ENCODE data around the gene ANAPC2. TPM values are rescaled to one million over a fixed set of nuclear protein-coding genes. Genes with fewer than 3 reads are reported as not detected.

Gene ANAPC2, protein sequence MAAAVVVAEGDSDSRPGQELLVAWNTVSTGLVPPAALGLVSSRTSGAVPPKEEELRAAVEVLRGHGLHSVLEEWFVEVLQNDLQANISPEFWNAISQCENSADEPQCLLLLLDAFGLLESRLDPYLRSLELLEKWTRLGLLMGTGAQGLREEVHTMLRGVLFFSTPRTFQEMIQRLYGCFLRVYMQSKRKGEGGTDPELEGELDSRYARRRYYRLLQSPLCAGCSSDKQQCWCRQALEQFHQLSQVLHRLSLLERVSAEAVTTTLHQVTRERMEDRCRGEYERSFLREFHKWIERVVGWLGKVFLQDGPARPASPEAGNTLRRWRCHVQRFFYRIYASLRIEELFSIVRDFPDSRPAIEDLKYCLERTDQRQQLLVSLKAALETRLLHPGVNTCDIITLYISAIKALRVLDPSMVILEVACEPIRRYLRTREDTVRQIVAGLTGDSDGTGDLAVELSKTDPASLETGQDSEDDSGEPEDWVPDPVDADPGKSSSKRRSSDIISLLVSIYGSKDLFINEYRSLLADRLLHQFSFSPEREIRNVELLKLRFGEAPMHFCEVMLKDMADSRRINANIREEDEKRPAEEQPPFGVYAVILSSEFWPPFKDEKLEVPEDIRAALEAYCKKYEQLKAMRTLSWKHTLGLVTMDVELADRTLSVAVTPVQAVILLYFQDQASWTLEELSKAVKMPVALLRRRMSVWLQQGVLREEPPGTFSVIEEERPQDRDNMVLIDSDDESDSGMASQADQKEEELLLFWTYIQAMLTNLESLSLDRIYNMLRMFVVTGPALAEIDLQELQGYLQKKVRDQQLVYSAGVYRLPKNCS
- polyA plus RNA-seq (2013, experiment 1 of 2), result 17.0 TPM
- polyA plus RNA-seq (2013, experiment 2 of 2), result 16.5 TPM

- Histone ChIP-seq H3K36me3 (ENCODE audit: control insufficient read depth in 1 of 2, insufficient read depth in 2 of 2, low read depth in 1 of 2, low read length in 2 of 2) (peaks cover 64 to 72% of the 10 kb centered on the region in 2 experiments), H2BK5ac (ENCODE audit: low read depth, low read length, poor library complexity, severe bottlenecking) (peak within 1 kb of the TSS; percentile 88)
Observed at GRCh38 chr9:137188490-137189296, at the start of gene ANAPC2, which contains the start of gene SSNA1. ANAPC2 (minus strand) TSS chr9:137188560; CDS start chr9:137188532, 28 bp downstream. SSNA1 (plus strand) TSS chr9:137188676; CDS start chr9:137188727, 51 bp downstream.

DNA sequence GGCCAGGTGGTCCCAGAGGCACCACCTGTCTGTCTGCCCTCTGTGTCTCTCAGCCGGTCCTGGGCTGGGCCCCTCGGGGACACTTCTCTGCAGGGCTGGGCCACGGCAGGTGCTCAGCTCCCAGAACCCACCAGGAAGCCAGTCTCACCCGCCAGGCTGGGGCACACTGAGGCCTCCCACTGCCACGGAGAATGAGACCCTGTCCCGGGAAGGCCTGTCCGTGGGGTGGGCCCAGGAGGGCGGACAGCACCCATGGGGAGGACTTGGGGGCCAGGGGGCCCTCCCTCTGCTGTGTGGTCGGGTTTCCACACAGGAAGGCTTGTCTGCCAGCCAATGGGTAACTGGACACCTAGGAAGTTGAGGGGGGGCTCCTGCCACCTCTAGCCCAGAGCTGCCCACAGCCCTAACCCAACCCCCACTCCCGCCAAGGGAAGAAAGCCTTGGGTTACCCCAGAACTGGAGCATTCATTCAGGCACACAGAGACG, 48.6 kb upstream of the ANAPC2 start:
- H3K9ac ChIP-seq (ENCODE audit: low read length), result no peak overlapping the region
- H3K36me3 ChIP-seq (ENCODE audit: control insufficient read depth in 1 of 2, insufficient read depth in 2 of 2, low read depth in 1 of 2, low read length in 2 of 2), result peaks cover 3 to 7% of the 10 kb centered on the region in 2 experiments
- no peak overlapping the region for H2BK15ac ChIP-seq (ENCODE audit: low read depth, poor library complexity, severe bottlenecking)
- H3K18ac ChIP-seq (ENCODE audit: low read depth in 1 of 2, low read length in 2 of 2), result peak overlapping the region in 1 of 2 experiments; percentile 89
- 79% methylated on average over 11 of the region's 11 CpGs for WGBS
- H3K27ac ChIP-seq (ENCODE audit: low read length, poor library complexity, severe bottlenecking), result no peak overlapping the region
- H4K91ac ChIP-seq (ENCODE audit: low read length), result peak overlapping the region; percentile 74
- peaks cover 0 to 32% of the 10 kb centered on the region in 2 experiments for H3K27me3 ChIP-seq (ENCODE audit: control insufficient read depth in 1 of 2, insufficient read depth in 1 of 2, low read length in 2 of 2)
- H3K4ac ChIP-seq (ENCODE audit: low read depth in 1 of 2, low read length in 2 of 2), result peak overlapping the region in 1 of 2 experiments; percentile 42
- peaks cover 21% of the 10 kb centered on the region for H3K79me1 ChIP-seq (replicated peaks; ENCODE audit: low read length, poor library complexity, severe bottlenecking)
- no peak overlapping the region for H3K23ac ChIP-seq (ENCODE audit: low read length in 2 of 2)
- peak overlapping the region; percentile 52 for H4K8ac ChIP-seq (ENCODE audit: low read length)
- no peak for DNase-seq
- H2BK120ac ChIP-seq (ENCODE audit: low read depth, low read length), result no peak overlapping the region
- no peaks in the 10 kb centered on the region for H3K9me3 ChIP-seq (ENCODE audit: control insufficient read depth, low read length)
- peak overlapping the region; percentile 57 for H2AFZ ChIP-seq (ENCODE audit: low read depth, low read length)
- H2AK5ac ChIP-seq (ENCODE audit: low read length, severe bottlenecking), result peak overlapping the region; percentile 5
- H3K4me3 ChIP-seq (ENCODE audit: insufficient read depth in 1 of 2, low read depth in 1 of 2, low read length in 2 of 2), result no peak overlapping the region
- no peak overlapping the region for H2BK5ac ChIP-seq (ENCODE audit: low read depth, low read length, poor library complexity, severe bottlenecking)
- H3K4me2 ChIP-seq (ENCODE audit: low read length, poor library complexity, severe bottlenecking), result peak overlapping the region; percentile 49
- no peak overlapping the region for H3K14ac ChIP-seq (ENCODE audit: low read length in 2 of 2)
- peaks cover 34% of the 10 kb centered on the region for H3K4me1 ChIP-seq (ENCODE audit: control insufficient read depth, insufficient read depth, low read depth, low read length)
- peak overlapping the region in 1 of 2 experiments; percentile 85 for H2BK12ac ChIP-seq (ENCODE audit: low read length in 2 of 2)

More at GRCh38 chr9:137188490-137189296, at the start of gene ANAPC2, which contains the start of gene SSNA1:
- Histone ChIP-seq H3K4me3 (ENCODE audit: insufficient read depth in 1 of 2, low read depth in 1 of 2, low read length in 2 of 2) (peak within 1 kb of the TSS; percentile 91 to 100), H3K18ac (ENCODE audit: low read depth in 1 of 2, low read length in 2 of 2) (peak within 1 kb of the TSS; percentile 90 to 91), H3K79me1 (replicated peaks; ENCODE audit: low read length, poor library complexity, severe bottlenecking) (peaks cover 65% of the 10 kb centered on the region), H2AK5ac (ENCODE audit: low read length, severe bottlenecking) (no peak within 1 kb of the TSS), H3K4me2 (ENCODE audit: low read length, poor library complexity, severe bottlenecking) (peak within 1 kb of the TSS; percentile 90), H2AFZ (ENCODE audit: low read depth, low read length) (peak within 1 kb of the TSS; percentile 76), H2BK12ac (ENCODE audit: low read length in 2 of 2) (no peak within 1 kb of the TSS), H3K4me1 (ENCODE audit: control insufficient read depth, insufficient read depth, low read depth, low read length) (peaks cover 49% of the 10 kb centered on the region), H3K27ac (ENCODE audit: low read length, poor library complexity, severe bottlenecking) (peak within 1 kb of the TSS; percentile 70), H3K27me3 (ENCODE audit: control insufficient read depth in 1 of 2, insufficient read depth in 1 of 2, low read length in 2 of 2) (no peaks in the 10 kb centered on the region), H4K8ac (ENCODE audit: low read length) (peak within 1 kb of the TSS; percentile 99), H2BK120ac (ENCODE audit: low read depth, low read length) (peak within 1 kb of the TSS; percentile 78), H3K14ac (ENCODE audit: low read length in 2 of 2) (peak within 1 kb of the TSS in 1 of 2 experiments; percentile 70), H3K9me3 (ENCODE audit: control insufficient read depth, low read length) (no peaks in the 10 kb centered on the region), H4K91ac (ENCODE audit: low read length) (peak within 1 kb of the TSS; percentile 90), H2BK15ac (ENCODE audit: low read depth, poor library complexity, severe bottlenecking) (peak within 1 kb of the TSS; percentile 96), H3K4ac (ENCODE audit: low read depth in 1 of 2, low read length in 2 of 2) (peak within 1 kb of the TSS; percentile 46 to 73), H3K23ac (ENCODE audit: low read length in 2 of 2) (no peak within 1 kb of the TSS), H3K9ac (ENCODE audit: low read length) (peak within 1 kb of the TSS; percentile 96)
- under 1% methylated on average over 64 of the region's 98 CpGs for WGBS
- peak; percentile 93 for DNase-seq

DNA sequence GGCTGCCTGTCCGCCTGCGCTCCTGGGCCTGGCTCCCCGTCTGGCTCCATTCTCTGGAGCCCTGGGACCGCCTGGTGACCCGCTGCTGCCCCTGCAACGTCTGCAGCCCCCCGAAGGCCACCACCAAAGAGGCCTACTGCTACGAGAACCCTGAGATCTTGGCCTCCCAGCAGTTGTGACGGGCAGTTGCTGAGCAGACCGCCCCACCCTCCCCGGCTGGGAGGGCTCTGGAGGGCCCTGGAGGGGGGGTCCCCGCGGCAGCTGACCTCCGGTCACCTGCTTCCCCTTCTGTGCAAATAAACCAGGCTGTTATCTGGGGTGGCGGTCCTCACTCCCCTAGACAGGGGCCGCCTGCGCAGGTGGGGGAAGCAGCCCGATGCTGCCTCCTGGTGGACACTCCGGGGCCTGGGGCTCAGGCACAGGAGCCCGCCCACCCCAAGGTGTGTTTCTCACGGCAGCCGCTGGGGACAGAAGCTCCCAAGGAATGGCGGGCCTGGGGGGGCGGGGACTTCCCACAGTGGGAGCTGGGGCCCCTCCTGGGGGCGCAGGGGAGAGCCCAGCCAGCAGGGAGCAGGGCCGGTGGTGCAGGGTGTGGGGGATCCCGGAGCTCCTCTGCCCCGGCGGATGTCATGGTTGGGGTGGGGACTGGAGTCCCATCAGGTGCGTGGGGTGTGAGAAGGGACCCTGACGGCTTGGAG, 48.0 kb upstream of the ANAPC2 start:
- Histone ChIP-seq H3K79me1 (replicated peaks; ENCODE audit: low read length, poor library complexity, severe bottlenecking) (peaks cover 21% of the 10 kb centered on the region), H3K23ac (ENCODE audit: low read length in 2 of 2) (no peak overlapping the region), H3K14ac (ENCODE audit: low read length in 2 of 2) (no peak overlapping the region), H4K91ac (ENCODE audit: low read length) (peak overlapping the region; percentile 74), H3K36me3 (ENCODE audit: control insufficient read depth in 1 of 2, insufficient read depth in 2 of 2, low read depth in 1 of 2, low read length in 2 of 2) (peaks cover 0 to 3% of the 10 kb centered on the region in 2 experiments), H2BK120ac (ENCODE audit: low read depth, low read length) (no peak overlapping the region), H3K4me2 (ENCODE audit: low read length, poor library complexity, severe bottlenecking) (peak overlapping the region; percentile 49), H3K4me1 (ENCODE audit: control insufficient read depth, insufficient read depth, low read depth, low read length) (peaks cover 34% of the 10 kb centered on the region), H2AFZ (ENCODE audit: low read depth, low read length) (peak overlapping the region; percentile 57), H3K9ac (ENCODE audit: low read length) (no peak overlapping the region), H2BK12ac (ENCODE audit: low read length in 2 of 2) (peak overlapping the region in 1 of 2 experiments; percentile 85), H3K27me3 (ENCODE audit: control insufficient read depth in 1 of 2, insufficient read depth in 1 of 2, low read length in 2 of 2) (peaks cover 0 to 38% of the 10 kb centered on the region in 2 experiments), H3K4me3 (ENCODE audit: insufficient read depth in 1 of 2, low read depth in 1 of 2, low read length in 2 of 2) (peak overlapping the region in 1 of 2 experiments; percentile 21), H2BK5ac (ENCODE audit: low read depth, low read length, poor library complexity, severe bottlenecking) (no peak overlapping the region), H4K8ac (ENCODE audit: low read length) (peak overlapping the region; percentile 52), H3K27ac (ENCODE audit: low read length, poor library complexity, severe bottlenecking) (no peak overlapping the region), H3K18ac (ENCODE audit: low read depth in 1 of 2, low read length in 2 of 2) (peak overlapping the region in 1 of 2 experiments; percentile 89), H3K4ac (ENCODE audit: low read depth in 1 of 2, low read length in 2 of 2) (peak overlapping the region in 1 of 2 experiments; percentile 42), H3K9me3 (ENCODE audit: control insufficient read depth, low read length) (no peaks in the 10 kb centered on the region), H2BK15ac (ENCODE audit: low read depth, poor library complexity, severe bottlenecking) (no peak overlapping the region), H2AK5ac (ENCODE audit: low read length, severe bottlenecking) (no peak overlapping the region)
- WGBS, result 23% methylated on average over 29 of the region's 31 CpGs
- peak; percentile 83 for DNase-seq
